Measurements from ENCODE around the gene FOXN3.

GRCh38 chr14:89246290-89246689 lies 170.7 kb downstream of the FOXN3 start:
- TF ChIP-seq FOXK2 (IDR thresholded peaks at IDR 0.05) (no peak), TARDBP (IDR thresholded peaks at IDR 0.05) (no peak), L3MBTL2 (conservative IDR thresholded peaks at IDR 0.05) (no peak), PKNOX1 (IDR thresholded peaks at IDR 0.05) (no peak), ZNF384 (IDR thresholded peaks at IDR 0.05) (no peak), FOXA1 (IDR thresholded peaks at IDR 0.05) (no peak), BHLHE40 (IDR thresholded peaks at IDR 0.05; ENCODE audit: borderline replicate concordance) (no peak), CTBP1 (IDR thresholded peaks at IDR 0.05; ENCODE audit: borderline replicate concordance) (no peak), SUZ12 (IDR thresholded peaks at IDR 0.05) (no peak), FOXM1 (IDR thresholded peaks at IDR 0.05; ENCODE audit: borderline replicate concordance) (no peak), NFRKB (IDR thresholded peaks at IDR 0.05) (no peak)
